Kidney (tissue), 14 donors: ENCODE measurements around the gene CYB561D1. TPM values are rescaled to one million over a fixed set of nuclear protein-coding genes. Genes with fewer than 3 reads are reported as not detected.
A peak's percentile ranks its signal among the peaks of the same experiment; 100 is the strongest.

ENCODE experiments used
- DNase-seq, 5 donors: peaks; one replicate each; pipeline ENCODE4 v3.0.0-alpha.2; 2013 to 2020
- FAIRE-seq: peaks from 2 replicates; lab custom pipeline; 2012; peaks lifted over from hg19 to GRCh38; lab: Jason Lieb, UNC
- H3K27ac ChIP-seq, 2 donors: one replicate each; pipeline ENCODE4 v1.7.0; 2013; ENCODE audit warnings: low read depth in 2 of 2, low read length in 2 of 2, inconsistent platforms in 1 of 2
- H3K27me3 ChIP-seq: one replicate; pipeline ENCODE4 v1.7.1; 2013; ENCODE audit warnings: low read length, inconsistent platforms; ENCODE audit not compliant: control insufficient read depth, insufficient read depth
- H3K36me3 ChIP-seq, 3 donors: one replicate each; pipeline versions ENCODE4 v1.7.0 to v1.7.1; 2013; ENCODE audit warnings: low read length in 3 of 3, control low read depth in 1 of 3, inconsistent platforms in 1 of 3; ENCODE audit not compliant: insufficient read depth in 3 of 3, control insufficient read depth in 2 of 3
- H3K4me1 ChIP-seq, 3 donors: one replicate each; pipeline versions ENCODE4 v1.7.0 to v1.7.1; 2013; ENCODE audit warnings: low read length in 3 of 3, inconsistent platforms in 1 of 3, low read depth in 1 of 3; ENCODE audit not compliant: control insufficient read depth in 2 of 3, insufficient read depth in 2 of 3
- H3K4me3 ChIP-seq, 3 donors: one replicate each; pipeline versions ENCODE4 v1.7.0 to v1.8.1; 2013; ENCODE audit warnings: low read length in 3 of 3, control low read depth in 1 of 3, inconsistent platforms in 1 of 3
- H3K9ac ChIP-seq, 3 donors: one replicate each; pipeline versions ENCODE4 v1.7.0 to v1.7.1; 2013; ENCODE audit warnings: low read length in 3 of 3, control low read depth in 1 of 3, inconsistent platforms in 1 of 3
- H3K9me3 ChIP-seq, 3 donors: one replicate each; pipeline versions ENCODE4 v1.7.0 to v1.7.1; 2013; ENCODE audit warnings: low read length in 3 of 3, control low read depth in 1 of 3, inconsistent platforms in 1 of 3; ENCODE audit not compliant: control insufficient read depth in 2 of 3, insufficient read depth in 1 of 3
- CTCF ChIP-seq: IDR thresholded peaks from 3 replicates; pipeline ENCODE4 v1.5.1; 2012; ENCODE audit warnings: mild to moderate bottlenecking, moderate library complexity, borderline replicate concordance; ENCODE audit not compliant: insufficient read depth; ENCODE audit errors: extremely low read depth
- intact Hi-C: fragments of 100-400 bp; cut with DNase I; formaldehyde crosslinking; loops from one replicate; pipeline ENCODE4 v1.11.1; 2022
- polyA plus RNA-seq: library from polyadenylated mRNA; stranded (reverse); fragments of 350-450 nt; fragmentation: Illumina TruSeq; extraction: RNeasy Lipid Tissue Mini Kit (QIAGEN cat#74804); gene quantifications from one replicate; pipeline ENCODE4 v1.2.3, GENCODE V29; 2014; ENCODE audit warnings: low read depth, low replicate concordance; ENCODE audit not compliant: insufficient read depth
- total RNA-seq: library from RNA; stranded (reverse); fragmentation: NEBNext Ultra II Directional; extraction: Animal tissue kit (Norgen Biotek cat#: 25700); gene quantifications from one replicate; pipeline ENCODE4 v1.2.1, GENCODE V29; 2021
- donor health status: control.
- donor health status: control.
- donor health status: control.
- donor health status: control.
- donor health status: control.
- donor health status: DM: yes; HTN: yes; CAD: no.
- donor health status: Normal renal cell carcinoma (clear cell type).

CYB561D1 gene
- total and polyA plus RNA-seq, 2 donors from 2014 or later, result 5.2 to 18.0 TPM

GRCh38 chr1:109537450-109538178, 43.7 kb downstream of the CYB561D1 start:
- no peak for FAIRE-seq
- TF ChIP-seq CTCF, result no peak
- no peak overlapping the region for H3K9ac ChIP-seq
- H3K4me1 ChIP-seq, result peaks cover 0 to 2% (median 0%) of the 10 kb centered on the region in 3 donors
- no peak for DNase-seq
- no peaks in the 10 kb centered on the region for H3K36me3 ChIP-seq
- intact Hi-C loops, result loop anchor here (10.0 kb wide), 1 partner anchor 87 kb away; no protein-coding TSS in a partner anchor
- H3K27ac ChIP-seq, result no peak overlapping the region
- H3K27me3 ChIP-seq, result no peaks in the 10 kb centered on the region
- H3K9me3 ChIP-seq, result no peaks in the 10 kb centered on the region
- no peak overlapping the region for H3K4me3 ChIP-seq

- Histone ChIP-seq H3K27me3 (no peaks in the 10 kb centered on the region), H3K9ac (no peak overlapping the region), H3K27ac (no peak overlapping the region), H3K4me3 (no peak overlapping the region), H3K36me3 (no peaks in the 10 kb centered on the region), H3K4me1 (no peaks in the 10 kb centered on the region), H3K9me3 (no peaks in the 10 kb centered on the region)
- DNase-seq (no peak), FAIRE-seq (no peak)
- no peak for TF ChIP-seq CTCF
- intact Hi-C loops, result loop anchor here (10.0 kb wide), 1 partner anchor 86 kb away; no protein-coding TSS in a partner anchor
These were observed 45.1 kb downstream of the CYB561D1 start for GRCh38 chr1:109538827-109539555.

- Histone ChIP-seq H3K9ac (no peak within 1 kb of the TSS), H3K36me3 (no peaks in the 10 kb centered on the region), H3K27me3 (no peaks in the 10 kb centered on the region), H3K4me3 (no peak within 1 kb of the TSS), H3K9me3 (no peaks in the 10 kb centered on the region), H3K27ac (no peak within 1 kb of the TSS), H3K4me1 (no peaks in the 10 kb centered on the region)
- intact Hi-C loops, result loop anchor here (10.0 kb wide), 1 partner anchor 85 kb away; no protein-coding TSS in a partner anchor
- TF ChIP-seq CTCF, result no peak
- DNase-seq (peak in 1 of 5 donors; percentile 32), FAIRE-seq (no peak)
These were observed 45.8 kb downstream of the CYB561D1 start, which contains the start of gene GPR61 for GRCh38 chr1:109539676-109540075. GPR61 (plus strand) TSS chr1:109539872; CDS start chr1:109543023, 3,151 bp downstream.
